Measurements from ENCODE around the gene SULF2. TPM values are rescaled to one million over a fixed set of nuclear protein-coding genes. Genes with fewer than 3 reads are reported as not detected.
A peak's percentile ranks its signal among the peaks of the same experiment; 100 is the strongest.

The SULF2 gene
- total RNA-seq, 1 donor from 2014 or later, result 52.8 TPM

- TF ChIP-seq, protein P1, sequence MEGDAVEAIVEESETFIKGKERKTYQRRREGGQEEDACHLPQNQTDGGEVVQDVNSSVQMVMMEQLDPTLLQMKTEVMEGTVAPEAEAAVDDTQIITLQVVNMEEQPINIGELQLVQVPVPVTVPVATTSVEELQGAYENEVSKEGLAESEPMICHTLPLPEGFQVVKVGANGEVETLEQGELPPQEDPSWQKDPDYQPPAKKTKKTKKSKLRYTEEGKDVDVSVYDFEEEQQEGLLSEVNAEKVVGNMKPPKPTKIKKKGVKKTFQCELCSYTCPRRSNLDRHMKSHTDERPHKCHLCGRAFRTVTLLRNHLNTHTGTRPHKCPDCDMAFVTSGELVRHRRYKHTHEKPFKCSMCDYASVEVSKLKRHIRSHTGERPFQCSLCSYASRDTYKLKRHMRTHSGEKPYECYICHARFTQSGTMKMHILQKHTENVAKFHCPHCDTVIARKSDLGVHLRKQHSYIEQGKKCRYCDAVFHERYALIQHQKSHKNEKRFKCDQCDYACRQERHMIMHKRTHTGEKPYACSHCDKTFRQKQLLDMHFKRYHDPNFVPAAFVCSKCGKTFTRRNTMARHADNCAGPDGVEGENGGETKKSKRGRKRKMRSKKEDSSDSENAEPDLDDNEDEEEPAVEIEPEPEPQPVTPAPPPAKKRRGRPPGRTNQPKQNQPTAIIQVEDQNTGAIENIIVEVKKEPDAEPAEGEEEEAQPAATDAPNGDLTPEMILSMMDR (IDR thresholded peaks at IDR 0.05), result no peak
- DNase-seq, result peak; percentile 49
- no peak overlapping the region for H3K4me3 ChIP-seq
- no peak for ATAC-seq
- H3K27me3 ChIP-seq, result no peaks in the 10 kb centered on the region
- no peak overlapping the region for H3K27ac ChIP-seq
- H3K36me3 ChIP-seq, result no peaks in the 10 kb centered on the region
- peaks cover 7% of the 10 kb centered on the region for H3K4me1 ChIP-seq
- intact Hi-C loops (cut with DNase I), result no loop called here
- no peaks in the 10 kb centered on the region for H3K9me3 ChIP-seq
Observed at GRCh38 chr20:47679462-47679861, 105.8 kb downstream of the SULF2 start.

- peak; percentile 55 for DNase-seq
- Histone ChIP-seq H3K4me3 (no peak overlapping the region), H3K9me3 (no peaks in the 10 kb centered on the region), H3K27me3 (no peaks in the 10 kb centered on the region), H3K27ac (no peak overlapping the region), H3K36me3 (no peaks in the 10 kb centered on the region), H3K4me1 (peaks cover 7% of the 10 kb centered on the region)
- no peak for ATAC-seq
- TF ChIP-seq, protein P1 (IDR thresholded peaks at IDR 0.05), result no peak
- intact Hi-C loops (cut with DNase I), result no loop called here
Observed at GRCh38 chr20:47678536-47678935, 106.7 kb downstream of the SULF2 start.

- Histone ChIP-seq H3K4me1 (peaks cover 7% of the 10 kb centered on the region), H3K27me3 (no peaks in the 10 kb centered on the region), H3K9me3 (no peaks in the 10 kb centered on the region), H3K36me3 (no peaks in the 10 kb centered on the region), H3K27ac (no peak overlapping the region), H3K4me3 (no peak overlapping the region)
- ATAC-seq (peak; percentile 63), DNase-seq (peak; percentile 77)
- TF ChIP-seq, protein P1 (IDR thresholded peaks at IDR 0.05), result peak; percentile 77
- intact Hi-C loops (cut with DNase I), result no loop called here
Observed at GRCh38 chr20:47677635-47678453, 107.4 kb downstream of the SULF2 start.

DNA sequence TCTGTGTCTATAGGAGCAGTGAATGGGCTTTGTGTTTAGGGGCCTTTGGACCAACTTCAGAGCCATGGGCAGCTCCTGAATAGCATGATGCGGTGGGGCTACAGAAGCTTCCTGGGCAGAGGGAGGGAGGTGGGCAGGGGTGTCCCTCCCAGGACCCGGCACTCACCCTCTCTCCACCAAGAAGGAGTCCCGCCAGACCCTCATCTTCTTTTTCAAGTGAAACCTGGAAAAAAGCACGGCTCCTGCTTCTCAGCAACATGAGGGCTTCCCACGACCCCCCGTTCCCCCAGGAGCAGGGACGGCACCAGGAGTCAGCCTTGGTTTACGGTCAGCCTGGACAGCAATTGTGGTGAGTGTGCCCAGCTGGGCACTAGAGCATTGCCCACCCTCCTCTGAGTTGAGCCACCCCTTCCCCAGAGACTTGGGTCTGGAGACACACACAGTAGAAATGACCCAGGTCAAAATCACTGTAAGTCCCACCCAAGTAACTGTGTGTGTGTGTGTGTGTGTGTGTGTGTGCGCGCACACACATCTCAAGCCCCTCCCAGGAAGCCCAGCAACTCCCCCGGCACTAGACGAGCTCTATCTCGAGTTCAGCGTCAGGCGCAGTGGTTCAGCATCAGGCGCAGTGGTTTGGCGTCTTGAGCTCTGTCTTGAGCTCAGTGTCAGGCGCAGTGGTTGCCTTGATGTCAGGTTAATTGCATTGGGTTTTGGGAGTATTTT is 108.2 kb downstream of the SULF2 start:
- Histone ChIP-seq H3K9me3 (no peaks in the 10 kb centered on the region), H3K4me1 (no peaks in the 10 kb centered on the region), H3K27ac (no peak overlapping the region), H3K36me3 (no peaks in the 10 kb centered on the region), H3K27me3 (no peaks in the 10 kb centered on the region), H3K4me3 (no peak overlapping the region)
- DNase-seq (no peak), ATAC-seq (no peak)
- TF ChIP-seq, protein P1 (IDR thresholded peaks at IDR 0.05), result no peak
- intact Hi-C loops (cut with DNase I), result no loop called here

GRCh38 chr20:47676219-47676721 is 109.0 kb downstream of the SULF2 start:
- Histone ChIP-seq H3K4me3 (no peak overlapping the region), H3K27ac (no peak overlapping the region), H3K9me3 (no peaks in the 10 kb centered on the region), H3K36me3 (no peaks in the 10 kb centered on the region), H3K27me3 (no peaks in the 10 kb centered on the region), H3K4me1 (no peaks in the 10 kb centered on the region)
- intact Hi-C loops (cut with DNase I), result no loop called here
- TF ChIP-seq, protein P1 (IDR thresholded peaks at IDR 0.05), result no peak
- ATAC-seq (no peak), DNase-seq (peak; percentile 55)
